ENCODE results near the gene AOAH.
"Not testable (repeated sequence)": the region's sequence is repeated elsewhere in the genome, so short reads cannot be mapped to it uniquely, and the experiment has no call there.

The AOAH gene

DNA sequence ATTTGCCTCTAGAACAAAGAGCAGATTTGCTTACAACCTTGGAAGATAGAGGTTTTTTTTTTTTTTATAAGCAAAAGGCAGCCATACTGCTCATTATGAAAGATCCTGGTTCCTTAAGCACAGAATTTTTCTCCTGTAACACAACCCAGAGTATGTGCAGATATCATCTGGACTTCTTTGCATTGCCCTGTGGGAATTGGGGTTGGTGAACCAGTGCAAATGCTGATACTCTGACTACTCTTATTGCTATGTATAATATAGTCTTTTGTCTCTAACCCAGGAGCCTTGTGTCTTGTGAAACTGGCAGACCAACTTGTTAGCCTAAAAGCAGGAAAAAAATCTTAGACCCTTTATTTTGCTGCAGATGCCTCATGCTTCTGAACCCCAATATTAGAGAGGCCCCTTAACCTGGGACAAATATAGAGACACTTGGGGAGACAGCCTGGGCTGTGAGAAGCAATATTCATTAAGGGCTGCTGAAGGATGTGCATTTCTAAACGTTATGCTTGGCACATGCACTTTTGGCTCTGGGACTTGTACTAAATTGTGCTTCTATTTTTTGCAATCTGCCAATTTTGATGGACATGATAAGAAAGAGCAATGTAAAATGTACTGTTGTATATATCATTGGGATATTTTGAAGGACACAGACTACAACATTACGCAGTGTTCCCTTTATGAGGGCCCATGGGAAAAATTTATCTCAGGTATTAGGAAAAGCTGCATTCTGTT lies 255.8 kb downstream of the AOAH start:
- no peaks in the 10 kb centered on the region for H3K79me2 ChIP-seq (ENCODE audit: insufficient read depth, low read length)

DNA sequence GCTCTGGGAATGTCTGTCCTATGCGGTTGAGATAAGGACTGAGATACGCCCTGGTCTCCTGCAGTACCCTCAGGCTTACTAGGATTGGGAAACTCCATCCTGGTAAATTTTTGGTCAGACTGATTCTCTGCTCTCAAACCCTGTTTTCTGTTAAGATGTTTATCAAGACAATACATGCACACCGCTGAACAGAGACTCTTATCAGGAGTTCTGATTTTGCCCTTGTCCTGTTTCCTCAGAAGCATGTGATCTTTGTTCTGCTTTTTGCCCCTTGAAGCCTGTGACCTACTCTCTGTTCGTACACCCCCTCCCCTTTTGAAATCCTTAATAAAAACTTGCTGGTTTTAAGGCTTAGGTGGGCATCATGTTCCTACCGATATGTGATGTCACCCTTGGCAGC lies 258.3 kb downstream of the AOAH start:
- H3K9me2 ChIP-seq (replicated peaks; ENCODE audit: low read depth, low read length); H3K36me3 ChIP-seq (ENCODE audit: insufficient read depth, low read length); H3K4me2 ChIP-seq (ENCODE audit: low read depth, low read length, poor library complexity, severe bottlenecking); H3K4me3 ChIP-seq (ENCODE audit: low read length, poor library complexity, severe bottlenecking); H2AFZ ChIP-seq (ENCODE audit: low read length); H4K20me1 ChIP-seq (ENCODE audit: insufficient read depth, low read length, poor library complexity, severe bottlenecking); H3K27me3 ChIP-seq (ENCODE audit: insufficient read depth, low read length, poor library complexity, severe bottlenecking); H3K9ac ChIP-seq (ENCODE audit: low read depth, low read length, poor library complexity, severe bottlenecking); H3K79me2 ChIP-seq (ENCODE audit: insufficient read depth, low read length); H3K9me3 ChIP-seq (ENCODE audit: insufficient read depth, low read depth, low read length); H3K4me1 ChIP-seq (ENCODE audit: insufficient read depth, low read length, poor library complexity, severe bottlenecking); H3F3A ChIP-seq (ENCODE audit: low read depth): not testable (repeated sequence)

More for the DNA sequence above, 255.8 kb downstream of the AOAH start:
- Histone ChIP-seq H3K4me3 (ENCODE audit: low read length, poor library complexity, severe bottlenecking) (no peak overlapping the region), H3K9ac (ENCODE audit: low read depth, low read length, poor library complexity, severe bottlenecking) (no peak overlapping the region), H3K9me2 (replicated peaks; ENCODE audit: low read depth, low read length) (no peaks in the 10 kb centered on the region), H3K27me3 (ENCODE audit: insufficient read depth, low read length, poor library complexity, severe bottlenecking) (no peaks in the 10 kb centered on the region), H2AFZ (ENCODE audit: low read length) (no peak overlapping the region), H3K4me1 (ENCODE audit: insufficient read depth, low read length, poor library complexity, severe bottlenecking) (peaks cover 2% of the 10 kb centered on the region), H4K20me1 (ENCODE audit: insufficient read depth, low read length, poor library complexity, severe bottlenecking) (no peaks in the 10 kb centered on the region), H3K4me2 (ENCODE audit: low read depth, low read length, poor library complexity, severe bottlenecking) (no peak overlapping the region), H3F3A (ENCODE audit: low read depth) (no peaks in the 10 kb centered on the region; the same call in 1 of the 2 replicates), H3K9me3 (ENCODE audit: insufficient read depth, low read depth, low read length) (no peaks in the 10 kb centered on the region), H3K36me3 (ENCODE audit: insufficient read depth, low read length) (no peaks in the 10 kb centered on the region)
- TF ChIP-seq, protein P1, sequence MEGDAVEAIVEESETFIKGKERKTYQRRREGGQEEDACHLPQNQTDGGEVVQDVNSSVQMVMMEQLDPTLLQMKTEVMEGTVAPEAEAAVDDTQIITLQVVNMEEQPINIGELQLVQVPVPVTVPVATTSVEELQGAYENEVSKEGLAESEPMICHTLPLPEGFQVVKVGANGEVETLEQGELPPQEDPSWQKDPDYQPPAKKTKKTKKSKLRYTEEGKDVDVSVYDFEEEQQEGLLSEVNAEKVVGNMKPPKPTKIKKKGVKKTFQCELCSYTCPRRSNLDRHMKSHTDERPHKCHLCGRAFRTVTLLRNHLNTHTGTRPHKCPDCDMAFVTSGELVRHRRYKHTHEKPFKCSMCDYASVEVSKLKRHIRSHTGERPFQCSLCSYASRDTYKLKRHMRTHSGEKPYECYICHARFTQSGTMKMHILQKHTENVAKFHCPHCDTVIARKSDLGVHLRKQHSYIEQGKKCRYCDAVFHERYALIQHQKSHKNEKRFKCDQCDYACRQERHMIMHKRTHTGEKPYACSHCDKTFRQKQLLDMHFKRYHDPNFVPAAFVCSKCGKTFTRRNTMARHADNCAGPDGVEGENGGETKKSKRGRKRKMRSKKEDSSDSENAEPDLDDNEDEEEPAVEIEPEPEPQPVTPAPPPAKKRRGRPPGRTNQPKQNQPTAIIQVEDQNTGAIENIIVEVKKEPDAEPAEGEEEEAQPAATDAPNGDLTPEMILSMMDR (conservative IDR thresholded peaks at IDR 0.05; ENCODE audit: low read length), result no peak
- TF ChIP-seq EZH2phosphoT487 (IDR thresholded peaks at IDR 0.05; ENCODE audit: borderline replicate concordance), result no peak

DNA sequence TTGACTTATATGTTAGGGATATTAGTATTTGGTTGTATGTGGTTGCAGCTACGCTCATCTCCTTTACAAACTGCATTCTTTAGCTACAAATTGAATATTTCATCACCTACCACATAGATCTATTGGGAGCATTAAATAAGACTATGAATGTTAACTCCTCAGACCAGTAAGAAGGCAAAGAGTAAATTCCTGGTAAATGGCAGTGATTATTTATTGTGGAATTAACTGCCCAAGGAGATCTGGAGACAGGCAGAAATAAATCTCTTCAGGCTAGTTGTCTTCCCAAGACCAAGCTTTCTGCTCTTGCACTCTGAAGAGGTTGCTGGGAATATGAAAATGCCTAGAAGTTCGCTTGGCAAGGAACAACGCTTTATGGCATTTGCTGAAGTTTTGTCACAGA lies 260.0 kb downstream of the AOAH start:
- Histone ChIP-seq H3F3A (ENCODE audit: low read depth) (no peaks in the 10 kb centered on the region; the same call in 1 of the 2 replicates), H3K27me3 (ENCODE audit: insufficient read depth, low read length, poor library complexity, severe bottlenecking) (no peaks in the 10 kb centered on the region), H2AFZ (ENCODE audit: low read length) (no peak overlapping the region), H3K9me3 (ENCODE audit: insufficient read depth, low read depth, low read length) (no peaks in the 10 kb centered on the region), H3K4me3 (ENCODE audit: low read length, poor library complexity, severe bottlenecking) (no peak overlapping the region), H3K36me3 (ENCODE audit: insufficient read depth, low read length) (no peaks in the 10 kb centered on the region), H3K4me2 (ENCODE audit: low read depth, low read length, poor library complexity, severe bottlenecking) (no peak overlapping the region), H3K9ac (ENCODE audit: low read depth, low read length, poor library complexity, severe bottlenecking) (no peak overlapping the region), H3K79me2 (ENCODE audit: insufficient read depth, low read length) (no peaks in the 10 kb centered on the region), H3K9me2 (replicated peaks; ENCODE audit: low read depth, low read length) (no peaks in the 10 kb centered on the region), H3K4me1 (ENCODE audit: insufficient read depth, low read length, poor library complexity, severe bottlenecking) (no peaks in the 10 kb centered on the region), H4K20me1 (ENCODE audit: insufficient read depth, low read length, poor library complexity, severe bottlenecking) (no peaks in the 10 kb centered on the region)
- TF ChIP-seq, protein P1 (conservative IDR thresholded peaks at IDR 0.05; ENCODE audit: low read length), result no peak
- no peak for TF ChIP-seq EZH2phosphoT487 (IDR thresholded peaks at IDR 0.05; ENCODE audit: borderline replicate concordance)

All from Loucy (cell line).